Brain microvascular endothelial cell (primary cell): Measurements from ENCODE around the gene LNX2.

Experiments
- DNase-seq: peaks from one replicate; pipeline ENCODE4 v3.0.0-alpha.2; 2020
- H3K27ac ChIP-seq: fragments of 250-450 bp; sonication (Bioruptor Pico); 2 replicates; pipeline ENCODE4 v1.5.1; 2020; ENCODE audit warnings: mild to moderate bottlenecking, moderate library complexity
- H3K27me3 ChIP-seq: fragments of 250-450 bp; sonication (Bioruptor Pico); replicated peaks from 2 replicates; pipeline ENCODE4 v1.5.1; 2020; ENCODE audit warnings: mild to moderate bottlenecking
- H3K36me3 ChIP-seq: fragments of 250-450 bp; sonication (Bioruptor Pico); replicated peaks from 2 replicates; pipeline ENCODE4 v1.5.1; 2020; ENCODE audit warnings: mild to moderate bottlenecking
- H3K4me3 ChIP-seq: 2 replicates; pipeline ENCODE4 v1.5.1; 2011; ENCODE audit warnings: low read depth, mild to moderate bottlenecking, control low read depth, low read length, moderate library complexity
- CTCF ChIP-seq: IDR thresholded peaks from 2 replicates; pipeline ENCODE4 v1.5.1; 2011; ENCODE audit warnings: low read depth, mild to moderate bottlenecking, moderate library complexity, low read length, control low read depth, inconsistent platforms; ENCODE audit errors: missing control alignments
- in situ Hi-C: cut with HindIII; loops from 2 replicates; pipeline ENCODE4 v1.10.0; 2017; ENCODE audit warnings: low sequenced_read_pairs, low pct_ligation_motif_present

The LNX2 gene

GRCh38 chr13:27528908-27529307 is 91.4 kb downstream of the LNX2 start:
- no peaks in the 10 kb centered on the region for H3K27me3 ChIP-seq
- no peak for TF ChIP-seq CTCF
- in situ Hi-C loops, result no loop called here
- H3K27ac ChIP-seq, result no peak overlapping the region
- no peak overlapping the region for H3K4me3 ChIP-seq
- DNase-seq, result no peak
- H3K36me3 ChIP-seq, result no peaks in the 10 kb centered on the region

- Histone ChIP-seq H3K4me3 (no peak overlapping the region), H3K27ac (no peak overlapping the region), H3K27me3 (no peaks in the 10 kb centered on the region), H3K36me3 (no peaks in the 10 kb centered on the region)
- DNase-seq, result no peak
- no peak for TF ChIP-seq CTCF
- in situ Hi-C loops, result no loop called here
These were observed 93.8 kb downstream of the LNX2 start for GRCh38 chr13:27526516-27526915.

GRCh38 chr13:27524981-27525975 is 95.1 kb downstream of the LNX2 start:
- in situ Hi-C loops, result no loop called here
- DNase-seq, result no peak
- H3K27ac ChIP-seq, result no peak overlapping the region
- no peaks in the 10 kb centered on the region for H3K27me3 ChIP-seq
- no peak for TF ChIP-seq CTCF
- no peak overlapping the region for H3K4me3 ChIP-seq
- H3K36me3 ChIP-seq, result no peaks in the 10 kb centered on the region

GRCh38 chr13:27523346-27524073 is 96.8 kb downstream of the LNX2 start:
- in situ Hi-C loops, result no loop called here
- TF ChIP-seq CTCF, result no peak
- Histone ChIP-seq H3K27me3 (peaks cover 3% of the 10 kb centered on the region), H3K4me3 (no peak overlapping the region), H3K27ac (no peak overlapping the region), H3K36me3 (no peaks in the 10 kb centered on the region)
- DNase-seq, result no peak

GRCh38 chr13:27522847-27523246 is 97.5 kb downstream of the LNX2 start:
- H3K4me3 ChIP-seq, result no peak overlapping the region
- no peak for TF ChIP-seq CTCF
- peaks cover 3% of the 10 kb centered on the region for H3K27me3 ChIP-seq
- in situ Hi-C loops, result no loop called here
- H3K27ac ChIP-seq, result no peak overlapping the region
- no peaks in the 10 kb centered on the region for H3K36me3 ChIP-seq
- DNase-seq, result no peak
